GM18858 (cell line): ENCODE data around the gene PYGM.

Experiments used
- ATAC-seq: cut with Tn5 transposase; IDR thresholded peaks from one replicate; pipeline ENCODE4 v1.9.1; 2021; ENCODE audit not compliant: unreplicated experiment

Gene PYGM

GRCh38 chr11:64754919-64755662 lies 4.7 kb downstream of the PYGM start:
- ATAC-seq: no peak

DNA sequence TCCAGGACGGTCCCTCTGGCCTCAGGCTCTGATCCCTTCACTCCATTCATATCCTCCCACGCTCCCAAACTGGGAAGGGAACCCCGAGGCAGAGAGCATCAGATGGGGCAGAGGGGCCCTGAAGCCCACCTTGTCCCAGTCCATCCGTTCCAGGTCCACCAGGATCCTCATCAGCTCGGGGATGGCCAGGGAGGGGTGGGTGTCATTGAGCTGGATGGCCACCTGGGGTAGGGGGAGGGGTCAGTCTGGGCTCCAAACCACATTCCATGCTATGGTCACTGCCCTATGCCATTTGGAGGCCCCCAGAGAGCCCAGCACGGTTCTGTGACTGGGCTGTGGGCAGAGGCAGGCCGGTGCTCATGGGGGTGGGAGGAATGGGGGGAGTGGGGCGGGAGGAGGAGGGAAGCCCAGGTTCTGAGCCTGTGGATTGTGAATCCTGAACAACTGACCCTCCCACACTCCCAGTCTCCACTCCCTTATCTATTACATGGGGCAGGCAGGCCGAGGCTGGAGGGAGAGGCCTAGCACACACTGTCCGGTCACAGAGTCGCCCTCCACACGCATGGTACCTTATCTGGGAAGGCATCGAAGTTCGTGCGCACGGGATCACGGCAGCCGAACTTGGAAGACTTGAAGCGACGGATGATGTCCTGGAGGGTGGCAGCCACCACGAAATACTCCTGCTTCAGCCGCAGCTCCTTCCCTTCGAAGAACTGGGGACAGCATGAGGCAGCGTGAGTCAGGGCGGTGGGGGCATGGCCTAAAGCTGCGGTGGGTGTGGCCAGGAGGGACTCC lies 5.5 kb downstream of the PYGM start:
- no peak for ATAC-seq

DNA sequence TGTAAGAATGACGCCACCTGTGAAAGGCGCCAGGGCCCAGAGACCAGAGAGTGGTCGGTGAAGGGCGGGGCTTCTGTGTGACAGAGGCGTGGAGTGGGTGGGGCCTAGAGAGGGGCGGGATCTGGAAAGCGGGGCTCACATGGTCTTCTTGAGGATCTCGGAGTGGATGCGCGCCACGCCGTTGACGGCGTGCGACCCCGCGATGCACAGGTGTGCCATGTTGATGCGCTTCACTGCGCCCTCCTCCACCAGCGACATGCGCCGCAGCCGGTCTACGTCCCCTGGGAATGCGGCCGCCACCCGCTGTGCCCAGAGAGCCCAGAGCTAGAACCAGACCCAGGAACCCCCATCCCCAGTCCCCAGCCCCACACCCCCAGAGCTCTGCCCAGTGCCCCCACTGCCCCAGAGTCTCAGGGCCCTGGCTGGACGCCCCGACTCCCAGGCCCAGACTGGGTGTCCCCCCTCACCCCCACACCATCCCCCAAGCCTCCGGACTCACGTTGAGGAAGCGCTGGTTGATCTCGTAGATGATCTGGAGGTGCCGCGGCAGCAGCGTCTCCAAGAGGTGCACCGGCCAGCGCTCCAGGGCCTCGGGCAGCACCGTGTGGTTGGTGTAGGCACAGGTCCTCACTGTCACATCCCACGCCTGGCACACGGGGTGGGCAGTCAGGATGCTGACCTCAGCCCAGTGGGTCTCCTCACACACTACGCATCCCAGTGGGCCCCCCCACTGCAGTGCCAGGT lies 6.2 kb downstream of the PYGM start:
- no peak for ATAC-seq

DNA sequence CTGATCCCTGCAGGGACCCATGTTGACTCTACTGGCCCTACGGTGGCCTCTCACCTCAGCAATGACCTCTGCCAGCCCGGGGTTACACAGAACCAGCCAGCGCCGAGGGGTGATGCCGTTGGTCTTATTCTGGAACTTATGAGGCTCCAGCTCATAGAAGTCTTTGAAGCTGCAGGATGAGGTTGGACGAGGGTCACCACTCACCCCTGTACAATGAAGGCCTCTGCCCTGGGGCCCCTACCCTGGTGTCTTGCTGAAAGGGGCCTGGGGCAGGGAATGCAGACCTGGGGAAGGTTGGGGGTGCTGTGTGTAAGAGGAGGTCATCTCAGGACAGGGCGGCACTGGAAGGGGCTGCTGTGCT lies 6.8 kb downstream of the PYGM start:
- ATAC-seq: no peak

- ATAC-seq: no peak
Observed at GRCh38 chr11:64752175-64752970, 7.4 kb downstream of the PYGM start.

DNA sequence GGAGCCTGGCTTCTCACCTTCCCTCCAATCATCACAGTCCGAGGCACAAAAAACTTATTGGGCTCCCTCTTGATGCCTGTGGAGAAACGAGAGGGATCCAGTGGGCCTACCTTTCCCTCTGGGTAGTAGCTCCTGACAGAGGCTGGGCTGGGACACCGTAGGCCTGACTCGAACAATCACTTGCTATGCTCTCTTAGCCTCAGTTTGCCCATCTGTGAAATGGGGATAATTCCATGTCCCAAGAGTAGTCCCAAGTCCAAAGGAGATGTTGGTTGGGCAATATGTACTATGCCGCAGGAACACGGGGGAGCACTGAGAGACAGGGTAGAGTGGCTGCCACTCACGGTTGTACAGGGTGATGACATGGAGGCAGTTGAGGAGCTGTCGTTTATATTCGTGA lies 8.2 kb downstream of the PYGM start:
- ATAC-seq: no peak

DNA sequence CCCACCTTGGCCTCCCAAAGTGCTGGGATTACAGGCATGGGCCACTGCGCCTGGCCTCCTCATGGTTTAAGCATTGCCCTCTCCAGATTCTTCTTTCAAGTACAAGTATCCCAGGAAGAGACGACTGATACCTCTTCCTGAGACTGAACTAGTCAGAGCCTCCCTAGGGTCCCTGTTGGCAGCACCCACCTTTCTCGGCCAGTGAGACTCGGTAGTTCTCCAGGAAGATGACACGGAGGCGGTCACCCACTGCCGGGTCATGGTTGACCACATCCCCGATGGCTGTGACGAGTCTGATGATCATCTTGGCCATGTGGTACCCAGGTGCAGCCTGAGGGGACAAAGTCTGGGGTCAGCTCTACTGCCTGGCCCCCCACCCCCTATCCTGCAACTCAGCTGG lies 8.6 kb downstream of the PYGM start:
- no peak for ATAC-seq

- ATAC-seq: no peak
Observed at GRCh38 chr11:64750361-64751054, 9.3 kb downstream of the PYGM start.

DNA sequence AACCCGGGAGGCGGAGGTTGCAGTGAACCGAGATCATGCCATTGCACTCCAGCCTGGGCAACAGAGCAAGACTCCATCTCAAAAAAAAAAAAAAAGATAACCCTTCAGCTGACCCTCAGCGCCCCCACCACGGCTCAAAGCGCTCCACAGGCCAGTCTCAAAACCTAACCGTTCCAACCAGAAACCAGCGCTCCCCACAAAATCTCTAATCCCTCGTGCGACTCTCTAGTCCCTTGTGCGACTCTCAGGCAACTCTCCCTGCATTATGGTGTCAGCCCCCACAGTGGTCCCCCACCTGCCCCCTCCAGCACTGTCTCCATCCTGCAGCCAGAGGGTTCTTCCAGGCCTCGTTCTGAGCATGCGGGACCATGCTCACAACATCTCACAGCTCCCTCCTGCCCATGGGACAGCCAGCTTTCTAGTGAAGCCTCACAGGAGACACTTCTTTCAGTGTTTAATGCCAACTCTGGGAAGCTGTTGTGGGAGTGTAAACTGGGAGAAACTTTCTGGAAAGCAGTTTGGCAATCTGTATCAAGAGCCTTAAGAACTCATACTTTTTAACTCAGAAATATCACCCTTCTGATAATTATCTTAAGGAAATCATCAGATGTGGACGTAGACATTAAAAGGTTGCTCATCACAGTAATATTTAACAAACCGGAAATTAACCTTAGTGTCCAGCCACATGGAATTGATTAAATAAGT lies 11.7 kb downstream of the PYGM start:
- no peak for ATAC-seq

GRCh38 chr11:64746486-64746885 lies 13.3 kb downstream of the PYGM start:
- no peak for ATAC-seq

- no peak for ATAC-seq
Observed at GRCh38 chr11:64745521-64746328, 14.0 kb downstream of the PYGM start.

DNA sequence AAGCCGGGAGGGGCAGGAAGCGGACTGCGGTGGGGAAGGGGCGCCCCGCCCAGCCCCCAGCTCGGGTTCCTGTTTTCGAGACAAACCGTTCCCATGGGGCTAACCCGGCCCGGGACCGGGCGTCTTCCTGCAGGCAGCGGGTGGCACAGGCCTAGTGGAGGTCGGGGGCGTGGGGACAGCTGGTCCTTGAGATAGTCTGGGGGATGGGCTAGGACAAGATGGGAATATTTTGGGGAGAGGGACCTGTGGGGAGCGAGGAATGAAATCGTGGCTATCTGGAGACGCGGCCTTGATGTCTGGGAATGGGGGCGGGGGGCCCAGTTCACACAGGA lies 14.6 kb downstream of the PYGM start:
- no peak for ATAC-seq

- no peak for ATAC-seq
Observed at GRCh38 chr11:64744544-64745188, 15.1 kb downstream of the PYGM start.

DNA sequence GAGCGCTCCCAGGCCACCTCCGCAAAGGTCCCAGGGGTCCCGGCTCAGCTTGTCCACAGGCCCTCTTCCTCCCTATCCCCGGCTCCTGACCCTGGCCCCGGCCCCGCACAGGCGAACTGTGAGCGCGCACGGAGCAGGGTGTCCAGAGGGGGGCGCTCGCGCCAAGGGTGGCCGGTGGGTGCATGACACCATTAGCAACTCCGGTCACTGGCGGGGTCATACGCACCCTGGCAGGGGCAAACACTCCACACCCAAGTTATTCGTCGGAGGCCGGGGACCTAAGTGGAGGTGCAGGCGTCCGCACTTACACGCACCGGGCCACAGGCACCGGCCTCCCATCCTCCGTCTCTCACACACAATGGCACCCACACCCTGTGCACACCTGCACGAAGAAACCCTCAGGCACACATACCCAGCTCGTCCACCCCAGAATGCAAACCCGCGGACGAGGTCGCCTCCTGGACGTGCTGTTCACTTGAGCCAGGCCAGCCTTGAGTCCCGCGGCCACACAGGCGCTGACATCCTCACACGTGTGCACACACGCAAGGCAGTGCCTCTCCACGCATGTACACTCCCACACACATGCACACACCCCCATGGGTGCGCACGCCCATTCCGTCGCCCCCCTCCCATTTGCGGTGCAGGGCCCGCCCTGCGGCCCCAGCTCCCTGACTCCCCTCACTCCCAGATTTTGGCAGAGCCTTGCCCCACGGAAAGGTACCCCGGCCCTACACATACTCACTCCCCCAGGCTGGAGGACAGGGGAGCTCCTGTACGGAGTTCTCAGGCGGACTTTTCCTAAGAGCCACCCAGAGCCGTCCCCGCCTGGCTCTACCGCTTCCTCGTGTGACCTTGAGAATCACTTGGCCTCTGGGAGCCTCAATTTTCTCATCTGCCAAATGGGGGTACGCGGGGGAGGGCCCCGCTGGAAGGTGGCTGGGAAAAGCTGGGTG lies 15.9 kb downstream of the PYGM start, which contains the start of gene RASGRP2:
Gene RASGRP2, minus strand, starts transcription at position 552 of the 953 bp plus-strand sequence. CDS start 1,276 bp downstream, outside the sequence.
- ATAC-seq: no peak

GRCh38 chr11:64742889-64743590 lies 16.7 kb downstream of the PYGM start:
- no peak for ATAC-seq

DNA sequence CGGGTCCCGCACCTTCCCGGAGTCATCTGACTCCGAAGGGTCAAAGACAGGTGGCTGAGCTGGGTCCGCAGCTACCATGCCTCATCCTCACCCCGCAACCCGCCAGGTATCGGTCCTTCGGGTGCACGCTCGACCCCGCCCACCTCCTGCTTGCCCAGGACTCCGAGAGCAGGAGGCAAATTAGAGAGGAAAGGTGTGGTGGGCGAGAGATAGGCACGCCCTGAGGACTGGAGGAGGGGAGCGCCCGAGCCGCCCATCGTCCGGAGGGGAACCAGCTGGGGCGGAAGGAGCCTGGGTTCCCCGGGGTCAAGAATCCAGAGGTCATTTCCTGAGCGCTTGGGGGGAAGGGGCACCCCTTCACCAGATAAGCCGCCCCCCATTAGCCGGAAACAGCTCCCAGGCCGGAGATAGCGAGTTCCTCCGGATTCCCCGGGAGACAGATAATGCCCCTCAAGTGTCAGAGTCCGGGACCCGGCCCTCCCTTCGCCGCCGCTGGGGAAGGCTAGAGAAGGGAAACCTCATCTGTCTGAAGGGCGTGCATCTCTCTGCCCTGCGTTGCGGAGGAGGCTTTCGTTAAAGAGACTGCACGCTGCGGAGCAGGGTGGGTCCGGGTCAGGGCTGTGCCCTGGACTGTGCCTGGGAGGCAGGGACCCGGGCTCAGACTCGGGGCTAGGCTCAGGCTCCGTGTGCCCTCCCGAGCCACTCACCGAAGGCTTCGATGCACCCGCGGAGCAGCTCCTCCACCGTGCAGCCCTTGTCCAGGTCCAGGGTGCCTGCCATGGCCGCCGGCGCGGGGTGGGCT lies 17.5 kb downstream of the PYGM start:
- no peak for ATAC-seq
